Activated gamma-delta T cell treated with anti-CD3 and anti-CD28 coated beads, Interleukin-2, amount 50 U/mL, for 16 hours (primary cell): ENCODE data around the gene GRIFIN.

Experiments
- DNase-seq: peaks from one replicate; pipeline ENCODE4 v3.0.0-alpha.2; 2020; ENCODE audit warnings: low read depth

Gene GRIFIN

GRCh38 chr7:2512713-2513112 is 36.5 kb upstream of the GRIFIN start:
- no peak for DNase-seq

DNA sequence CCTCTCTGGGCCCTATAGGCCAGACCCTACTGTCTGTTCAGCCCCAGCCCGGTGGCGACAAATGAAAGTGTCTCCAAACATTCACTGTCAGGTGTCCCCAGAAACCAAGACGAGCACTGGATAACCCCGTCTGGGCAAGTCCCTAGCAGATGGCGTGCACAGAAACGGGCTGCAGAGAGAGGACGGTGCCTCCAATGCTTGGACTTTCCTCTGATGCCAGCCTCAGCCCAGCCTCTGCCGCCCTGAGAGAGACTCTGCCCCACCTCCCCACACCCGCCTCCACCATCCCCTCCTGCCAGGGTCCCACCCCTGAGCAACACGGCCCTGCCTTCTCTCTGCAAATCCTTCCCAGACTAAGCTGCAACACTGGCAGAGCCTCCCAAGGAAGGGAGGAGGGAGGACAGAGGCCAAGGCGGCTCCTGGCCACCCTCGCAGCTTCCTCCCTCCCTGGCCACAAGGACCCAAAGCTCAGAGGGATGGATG is 36.0 kb upstream of the GRIFIN start:
- DNase-seq, result no peak

DNA sequence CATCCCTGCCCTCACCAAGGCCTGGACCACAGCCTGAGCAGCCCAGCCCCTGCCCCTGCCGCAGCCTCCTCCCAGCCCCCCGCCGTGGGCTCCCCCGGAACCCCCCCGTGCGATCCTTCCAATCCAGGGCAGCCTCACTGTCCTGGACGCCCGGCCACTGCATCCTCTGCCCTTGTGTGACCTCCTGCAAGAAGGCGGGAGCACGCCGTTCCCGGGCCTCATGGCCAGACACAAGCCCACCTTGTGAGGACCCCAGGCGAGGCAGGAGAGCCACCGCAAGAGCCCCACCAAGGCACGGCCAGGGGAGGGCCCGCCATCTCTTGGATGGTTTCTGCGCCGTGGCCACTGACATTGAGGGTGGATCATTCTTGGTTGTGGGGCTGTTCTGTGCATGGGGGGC is 35.6 kb upstream of the GRIFIN start:
- DNase-seq, result no peak

DNA sequence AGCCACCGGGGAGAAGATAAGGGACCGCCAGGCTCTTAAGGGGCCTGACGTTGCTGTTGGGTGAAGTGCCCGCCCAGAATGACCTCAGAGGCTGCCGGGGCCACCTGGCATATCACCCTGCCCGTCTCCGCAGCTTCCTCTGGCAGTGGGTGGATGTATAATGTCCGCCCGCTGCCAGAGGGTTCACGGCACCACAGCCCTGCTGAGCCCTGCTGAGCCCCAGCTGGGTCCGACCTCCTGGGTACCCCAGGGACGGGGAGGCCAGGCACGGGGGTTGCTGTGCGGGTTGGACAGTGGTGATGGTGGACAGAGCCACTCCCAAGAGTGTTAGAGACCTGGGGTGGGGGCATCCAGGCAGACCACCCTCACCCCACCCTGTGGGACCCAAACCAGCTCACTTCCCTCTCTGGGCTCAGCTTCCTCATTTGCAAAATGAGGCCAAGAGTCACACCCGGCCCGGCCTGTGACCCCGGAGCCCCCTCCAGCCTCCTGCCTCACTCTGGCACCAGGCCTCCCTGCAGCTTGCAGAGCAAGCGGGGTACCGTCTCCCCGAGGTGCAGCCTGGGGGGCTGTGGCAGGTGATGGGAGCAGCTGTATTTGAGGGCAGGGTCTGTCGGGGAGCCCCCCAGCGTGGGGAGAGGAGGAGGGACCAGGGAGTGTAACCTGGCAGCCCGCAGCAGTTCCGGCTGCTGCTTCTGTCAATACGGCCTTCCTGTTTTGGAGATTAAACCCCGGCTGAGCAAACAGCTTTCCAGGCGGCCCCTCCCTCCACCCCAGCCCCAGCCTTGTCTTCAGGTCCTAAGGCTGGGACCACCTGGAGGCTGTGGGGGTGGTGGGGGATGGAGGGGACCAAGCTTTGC is 34.9 kb upstream of the GRIFIN start:
- peak; percentile 51 for DNase-seq

DNA sequence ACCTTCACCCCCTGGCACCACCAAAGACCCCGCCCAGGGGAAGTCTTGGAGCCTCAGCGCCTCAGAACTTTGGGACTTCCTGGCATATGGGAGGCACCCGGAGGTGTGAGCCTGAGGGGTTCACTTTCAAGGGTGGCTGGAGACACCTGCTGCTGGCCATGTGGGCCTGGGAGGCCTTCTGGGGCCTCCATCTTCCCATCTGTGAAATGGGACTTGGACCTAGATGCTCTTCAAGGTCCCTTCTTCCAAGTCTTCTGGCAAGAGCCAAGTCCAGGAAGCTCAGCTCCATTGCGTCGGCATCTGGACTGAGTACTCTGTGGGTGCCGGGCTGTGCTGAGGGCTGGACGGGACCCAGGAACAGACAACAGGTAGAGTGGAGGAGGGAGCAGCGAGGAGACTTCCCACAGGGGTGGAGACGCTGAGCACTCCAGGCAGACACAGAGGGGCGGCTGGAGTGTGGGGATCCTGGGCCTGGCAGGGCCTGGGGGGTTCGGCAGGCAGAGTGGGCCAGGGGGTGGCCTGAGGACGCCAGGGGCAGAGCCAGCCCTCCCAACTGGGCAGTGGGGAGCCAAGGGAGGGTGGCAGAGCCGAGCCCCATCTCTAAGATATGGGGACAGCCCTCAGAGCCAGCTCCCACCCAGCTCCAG is 34.1 kb upstream of the GRIFIN start:
- no peak for DNase-seq

DNA sequence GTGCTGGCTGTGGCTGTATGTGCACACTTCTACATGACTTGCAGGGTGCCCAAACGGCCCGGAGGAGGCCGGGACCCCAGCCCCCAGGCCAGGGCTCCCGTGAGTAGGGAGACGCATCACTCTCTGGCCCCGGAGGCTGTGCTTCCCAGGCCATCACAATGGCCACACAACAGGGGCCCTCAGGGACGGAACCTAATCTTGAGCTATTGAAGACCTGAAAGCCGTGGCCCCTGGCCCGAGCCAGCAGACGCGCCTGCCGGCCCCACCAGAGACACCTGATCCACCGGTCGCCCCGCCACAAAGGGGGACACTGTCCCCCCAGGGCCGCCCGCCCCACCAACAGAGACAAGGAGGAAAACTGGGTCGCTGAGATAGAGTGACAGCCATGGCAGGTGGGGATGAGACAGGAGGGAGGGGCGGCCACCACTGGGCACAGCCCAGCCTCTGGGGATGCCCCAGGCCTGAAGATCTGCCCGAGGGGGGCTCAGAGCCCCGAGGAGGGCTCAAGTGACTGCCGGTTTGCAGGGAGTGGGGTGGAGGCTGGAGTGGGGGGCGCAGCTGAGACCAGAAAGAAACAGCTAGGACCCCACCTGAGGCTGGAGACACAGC is 33.2 kb upstream of the GRIFIN start:
- DNase-seq, result no peak

GRCh38 chr7:2508327-2509215 is 32.4 kb upstream of the GRIFIN start:
- DNase-seq, result peak; percentile 66

GRCh38 chr7:2507917-2508306 is 31.7 kb upstream of the GRIFIN start:
- DNase-seq, result no peak

DNA sequence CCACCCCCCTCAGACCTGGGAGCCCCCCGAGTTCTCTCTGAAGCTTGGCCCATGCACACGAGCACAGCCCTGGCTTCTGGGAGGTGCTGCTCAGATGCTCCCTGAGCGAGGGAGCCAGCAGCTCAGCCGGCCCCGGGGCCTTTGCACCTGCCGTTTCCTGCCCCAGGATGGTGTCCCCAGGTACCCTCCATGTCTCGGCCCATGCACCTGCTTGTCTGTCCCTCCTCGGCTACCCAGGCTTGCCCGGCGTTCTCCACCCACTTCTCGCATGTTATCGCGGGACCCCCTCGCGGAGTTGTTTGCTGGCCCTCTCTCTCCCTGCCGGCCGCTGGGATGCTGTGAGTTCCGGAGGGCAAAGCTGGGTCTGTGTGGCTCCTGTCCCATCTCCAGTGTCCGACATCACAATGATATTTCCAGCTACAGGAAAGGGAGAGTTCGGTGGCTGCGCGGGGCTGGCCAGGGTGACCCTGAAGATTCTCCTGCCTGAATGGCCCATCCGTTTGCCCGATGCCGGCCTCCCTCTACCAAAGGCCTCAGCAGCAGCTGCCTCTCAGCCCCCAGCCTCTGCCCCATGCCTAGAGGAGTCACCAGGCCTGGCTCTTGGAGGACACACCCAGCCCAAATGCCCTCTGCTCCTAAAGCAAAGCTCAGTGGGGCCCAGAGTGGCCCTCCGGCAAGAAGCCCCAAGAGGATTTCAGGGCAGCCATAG is 31.2 kb upstream of the GRIFIN start:
- DNase-seq, result no peak

GRCh38 chr7:2505401-2505800 is 29.2 kb upstream of the GRIFIN start:
- no peak for DNase-seq

DNA sequence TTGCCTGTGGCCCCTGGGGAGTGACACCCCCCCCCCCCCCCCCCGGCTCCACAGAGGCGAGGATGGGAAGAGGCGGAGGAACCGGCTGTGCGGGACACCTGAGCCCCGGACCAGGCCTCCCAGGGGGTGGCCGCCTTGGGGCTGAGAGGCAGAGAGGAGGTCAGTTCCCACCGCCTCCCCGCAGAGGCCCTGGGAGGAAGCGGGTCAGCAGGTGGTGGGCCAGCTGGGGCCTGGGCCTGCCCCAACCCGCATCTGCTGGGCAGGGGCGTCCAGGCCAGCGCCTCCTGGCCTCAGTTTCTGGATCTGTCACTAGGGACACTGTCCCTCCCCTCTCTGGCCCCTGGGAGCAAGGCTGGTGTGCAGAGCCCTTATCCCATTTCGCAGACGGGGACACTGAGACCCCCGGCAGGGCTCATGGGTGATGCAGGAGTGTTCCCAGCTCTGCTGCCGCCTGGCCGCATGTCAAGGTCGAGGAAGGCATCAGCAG is 28.7 kb upstream of the GRIFIN start:
- no peak for DNase-seq

DNA sequence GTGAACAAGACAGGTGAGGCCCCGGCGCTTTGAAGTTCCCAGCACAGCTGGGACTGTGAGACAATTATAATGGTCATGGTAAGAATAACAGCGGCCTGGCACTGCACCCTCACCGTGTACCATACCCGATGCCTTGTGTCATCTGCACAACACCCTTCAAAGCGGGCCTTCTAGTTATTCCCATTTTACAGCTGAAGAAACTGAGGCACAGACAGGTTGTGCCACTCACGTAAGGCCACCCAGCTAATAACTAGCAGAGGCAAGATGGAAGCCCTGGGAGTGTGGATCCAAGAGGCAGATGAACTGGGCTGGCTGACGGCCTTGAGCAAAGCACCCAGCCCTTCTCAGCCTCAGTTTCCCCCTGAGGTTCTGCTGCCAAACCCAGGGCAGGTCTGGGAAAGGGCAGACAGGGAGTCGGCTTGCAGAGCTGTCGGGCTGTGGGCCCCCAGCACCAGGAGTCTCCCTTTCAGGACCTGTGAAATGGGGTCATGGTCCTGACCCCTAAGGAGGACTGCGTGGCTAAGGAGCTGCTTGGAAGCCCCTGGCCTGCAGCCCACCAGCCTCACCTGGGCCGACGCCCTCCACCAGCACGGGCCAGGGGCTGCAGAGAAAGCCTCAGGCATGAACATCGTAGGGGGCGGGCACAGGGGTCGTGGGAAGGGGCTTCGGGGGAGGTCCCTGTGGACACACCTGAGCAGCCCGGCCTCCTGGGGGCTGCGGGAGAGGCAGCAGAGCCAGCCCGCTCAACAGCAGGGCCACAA is 28.1 kb upstream of the GRIFIN start:
- no peak for DNase-seq

GRCh38 chr7:2503056-2503941 is 27.1 kb upstream of the GRIFIN start:
- DNase-seq, result no peak

DNA sequence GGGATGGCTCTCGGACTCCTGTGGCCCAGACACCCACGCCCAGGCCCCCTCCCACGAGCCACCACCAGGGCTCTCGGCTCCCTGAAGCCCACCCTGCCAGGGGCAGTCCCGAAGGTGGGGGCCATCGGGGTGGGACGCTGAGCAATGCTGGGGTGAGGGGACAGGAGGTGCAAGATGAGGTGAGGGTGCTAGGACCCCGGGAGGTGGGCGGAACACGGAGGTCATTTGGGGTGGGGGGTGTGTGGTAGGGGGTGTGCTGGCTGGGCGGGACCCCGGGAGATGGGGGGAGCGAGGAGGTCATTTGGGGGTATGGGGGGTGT is 26.4 kb upstream of the GRIFIN start:
- DNase-seq, result no peak

DNA sequence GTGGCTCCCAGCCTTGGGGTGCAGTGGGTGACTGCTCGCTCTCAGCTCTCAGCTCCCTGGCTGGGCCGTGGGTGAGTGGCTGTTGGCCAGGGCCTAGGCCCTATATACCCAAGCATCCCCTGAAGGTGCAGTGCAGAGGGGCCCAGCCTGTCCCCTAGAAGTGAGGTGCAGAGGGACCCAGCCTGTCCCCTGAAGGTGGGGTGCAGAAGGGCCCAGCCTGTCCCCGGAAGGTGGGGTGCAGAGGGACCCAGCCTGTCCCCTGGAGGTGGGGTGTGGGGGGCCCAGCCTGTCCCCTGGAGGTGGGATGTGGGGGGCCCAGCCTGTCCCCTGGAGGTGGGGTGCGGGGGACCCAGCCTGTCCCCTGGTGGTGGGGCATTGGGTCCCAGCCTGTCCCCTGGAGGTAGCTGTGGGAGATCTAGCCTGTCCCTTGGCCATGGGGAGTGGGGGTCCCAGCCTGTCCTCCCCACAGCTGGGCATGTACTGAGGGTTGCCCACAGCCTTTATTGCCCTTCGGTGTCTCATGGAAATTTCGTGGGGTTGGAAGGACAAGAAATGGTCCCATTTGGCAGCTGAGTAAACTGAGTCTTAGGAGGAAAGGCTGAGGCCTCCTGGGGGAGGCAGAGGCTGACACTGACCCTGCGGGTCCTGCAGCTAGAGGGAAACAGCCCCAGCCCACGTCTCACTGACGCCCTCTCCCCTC is 25.9 kb upstream of the GRIFIN start:
- no peak for DNase-seq

DNA sequence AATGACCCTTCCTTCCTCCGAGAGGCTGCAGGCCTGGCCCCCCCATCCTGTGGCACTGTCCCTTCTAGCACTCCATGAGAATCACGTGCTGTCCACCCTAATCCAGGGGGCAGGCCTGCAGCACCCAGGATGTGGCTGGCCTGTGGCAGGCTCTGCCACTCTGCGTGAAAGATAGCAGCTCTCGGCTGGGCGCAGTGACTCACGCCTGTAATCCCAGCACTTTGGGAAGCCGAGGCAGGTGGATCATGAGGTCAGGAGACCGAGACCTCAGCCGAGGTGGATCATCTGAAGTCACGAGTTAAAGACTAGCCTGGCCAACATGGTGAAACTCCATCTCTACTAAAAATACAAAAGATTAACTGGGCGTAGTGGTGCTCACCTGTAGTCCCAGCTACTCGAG is 24.5 kb upstream of the GRIFIN start:
- no peak for DNase-seq

- DNase-seq, result no peak
Observed at GRCh38 chr7:2499719-2500430, 23.7 kb upstream of the GRIFIN start.

GRCh38 chr7:2499181-2499580 is 23.0 kb upstream of the GRIFIN start:
- no peak for DNase-seq
